Type B pancreatic cell (in vitro differentiated cells): ENCODE measurements around the gene PLA2G3. TPM values are rescaled to one million over a fixed set of nuclear protein-coding genes. Genes with fewer than 3 reads are reported as not detected.

Experiments used
- DNase-seq: peaks from one replicate; pipeline ENCODE4 v3.0.0; 2021; ENCODE audit warnings: mixed read lengths; ENCODE audit not compliant: unreplicated experiment; ENCODE audit errors: extremely low spot score
- H3K27ac Mint-ChIP-seq: 2 replicates; pipeline ENCODE4 v1.8.0; 2021; ENCODE audit warnings: mild to moderate bottlenecking, mixed read lengths
- H3K27me3 Mint-ChIP-seq: 2 replicates; pipeline ENCODE4 v1.8.0; 2021; ENCODE audit warnings: mixed read lengths
- H3K36me3 Mint-ChIP-seq: 2 replicates; pipeline ENCODE4 v1.8.0; 2021; ENCODE audit warnings: mixed read lengths
- H3K4me1 Mint-ChIP-seq: one replicate; pipeline ENCODE4 v1.8.0; 2021; ENCODE audit warnings: mixed read lengths; ENCODE audit not compliant: unreplicated experiment
- H3K4me3 Mint-ChIP-seq: 2 replicates; pipeline ENCODE4 v1.8.0; 2021; ENCODE audit warnings: mild to moderate bottlenecking, mixed read lengths
- H3K9me3 Mint-ChIP-seq: 2 replicates; pipeline ENCODE4 v1.8.0; 2021; ENCODE audit warnings: mixed read lengths
- CTCF ChIP-seq: fragments of 200-600 bp; sonication (generic); conservative IDR thresholded peaks from 2 replicates; pipeline ENCODE4 v1.5.0; 2021; ENCODE audit warnings: antibody characterized with exemption, mild to moderate bottlenecking
- total RNA-seq: library from RNA; stranded (reverse); gene quantifications from 2 replicates; pipeline ENCODE4 v1.2.1, GENCODE V29; 2021; ENCODE audit warnings: low replicate concordance

PLA2G3 gene
- total RNA-seq, 1 donor from 2014 or later: 0.75 TPM

GRCh38 chr22:31126869-31127175, 13.5 kb downstream of the PLA2G3 start:
- Mint-ChIP-seq H3K9me3 (no peaks in the 10 kb centered on the region), H3K4me1 (peaks cover 6% of the 10 kb centered on the region), H3K4me3 (no peak overlapping the region), H3K27me3 (peaks cover 8% of the 10 kb centered on the region), H3K27ac (no peak overlapping the region), H3K36me3 (no peaks in the 10 kb centered on the region)
- no peak for DNase-seq
- TF ChIP-seq CTCF: no peak

- DNase-seq: no peak
- no peak for TF ChIP-seq CTCF
- Mint-ChIP-seq H3K4me3 (no peak overlapping the region), H3K9me3 (no peaks in the 10 kb centered on the region), H3K27me3 (peaks cover 8% of the 10 kb centered on the region), H3K4me1 (peaks cover 6% of the 10 kb centered on the region), H3K36me3 (no peaks in the 10 kb centered on the region), H3K27ac (no peak overlapping the region)
Measured at GRCh38 chr22:31126128-31126868, 14.0 kb downstream of the PLA2G3 start.

- DNase-seq: no peak
- Mint-ChIP-seq H3K4me1 (peaks cover 7% of the 10 kb centered on the region), H3K4me3 (no peak overlapping the region), H3K9me3 (no peaks in the 10 kb centered on the region), H3K27me3 (peaks cover 8% of the 10 kb centered on the region), H3K36me3 (no peaks in the 10 kb centered on the region), H3K27ac (no peak overlapping the region)
- TF ChIP-seq CTCF: no peak
Measured at GRCh38 chr22:31125521-31126117, 14.7 kb downstream of the PLA2G3 start.

- DNase-seq: no peak
- Mint-ChIP-seq H3K4me3 (no peak overlapping the region), H3K36me3 (no peaks in the 10 kb centered on the region), H3K9me3 (no peaks in the 10 kb centered on the region), H3K4me1 (peaks cover 10% of the 10 kb centered on the region), H3K27me3 (peaks cover 8% of the 10 kb centered on the region), H3K27ac (no peak overlapping the region)
- no peak for TF ChIP-seq CTCF
Measured at GRCh38 chr22:31124811-31125465, 15.4 kb downstream of the PLA2G3 start.

GRCh38 chr22:31124290-31124689, 16.0 kb downstream of the PLA2G3 start:
- no peak for DNase-seq
- H3K36me3 Mint-ChIP-seq: no peaks in the 10 kb centered on the region
- no peak overlapping the region for H3K27ac Mint-ChIP-seq
- H3K4me1 Mint-ChIP-seq: peaks cover 10% of the 10 kb centered on the region
- no peak for TF ChIP-seq CTCF
- H3K4me3 Mint-ChIP-seq: peak overlapping the region; percentile 35
- no peaks in the 10 kb centered on the region for H3K9me3 Mint-ChIP-seq
- peaks cover 8% of the 10 kb centered on the region for H3K27me3 Mint-ChIP-seq
